K562 (cell line): ENCODE data around the gene MYL4. TPM values are rescaled to one million over a fixed set of nuclear protein-coding genes. Genes with fewer than 3 reads are reported as not detected.

Experiments
- ATF2 ChIP-seq: sonication (generic); formaldehyde crosslinking; IDR thresholded peaks from 2 replicates; pipeline ENCODE4 v1.8.1; 2022; ENCODE audit warnings: missing genetic modification reagents
- DLX4 ChIP-seq: fragments of 250-450 bp; sonication (Bioruptor Pico); IDR thresholded peaks from 2 replicates; pipeline ENCODE4 v1.6.1; 2021; ENCODE audit warnings: mild to moderate bottlenecking
- EP300 ChIP-seq: IDR thresholded peaks from 2 replicates; pipeline ENCODE4 v1.6.1; 2012; ENCODE audit warnings: low read length, improper control_type of control experiment
- FOSL1 ChIP-seq: fragments of 200-800 bp; sonication (Bioruptor generic); conservative IDR thresholded peaks from 2 replicates; pipeline ENCODE4 v1.6.1; 2016; ENCODE audit warnings: missing genetic modification characterization, missing compliant biosample characterization
- KLF1 ChIP-seq: fragments of 450-650 bp; IDR thresholded peaks from 2 replicates; pipeline ENCODE4 v1.6.1; 2016; ENCODE audit warnings: missing genetic modification characterization, missing compliant biosample characterization
- POLR2G ChIP-seq: fragments of 200-400 bp; formaldehyde crosslinking; IDR thresholded peaks from 2 replicates; pipeline ENCODE4 v1.6.1; 2017; ENCODE audit warnings: low read depth, mild to moderate bottlenecking, antibody characterized with exemption, low read length, moderate library complexity
- RBM25 ChIP-seq: fragments of 200-400 bp; formaldehyde crosslinking; IDR thresholded peaks from 2 replicates; pipeline ENCODE4 v1.6.1; 2018; ENCODE audit warnings: low read length, low read depth, moderate library complexity; ENCODE audit not compliant: severe bottlenecking
- SFPQ ChIP-seq: fragments of 200-400 bp; formaldehyde crosslinking; IDR thresholded peaks from 2 replicates; pipeline ENCODE4 v1.6.1; 2017; ENCODE audit warnings: mild to moderate bottlenecking, low read depth, low read length, moderate library complexity
- TAF9B ChIP-seq: fragments of 450-650 bp; IDR thresholded peaks from 2 replicates; pipeline ENCODE4 v1.6.1; 2018; ENCODE audit warnings: mild to moderate bottlenecking; ENCODE audit not compliant: partially characterized antibody
- TAL1 ChIP-seq: fragments of 450-650 bp; IDR thresholded peaks from 2 replicates; pipeline ENCODE4 v1.6.1; 2016; ENCODE audit warnings: mild to moderate bottlenecking
- ZBTB2 ChIP-seq: fragments of 450-650 bp; IDR thresholded peaks from 2 replicates; pipeline ENCODE4 v1.6.1; 2016; ENCODE audit warnings: antibody characterized with exemption
- ZNF212 ChIP-seq: fragments of 450-650 bp; formaldehyde crosslinking; IDR thresholded peaks from 2 replicates; pipeline ENCODE4 v1.4.0; 2020; ENCODE audit warnings: mild to moderate bottlenecking
- ZNF263 ChIP-seq: sonication (generic); formaldehyde crosslinking; IDR thresholded peaks from 2 replicates; pipeline ENCODE4 v1.8.0; 2022; ENCODE audit warnings: mild to moderate bottlenecking, missing genetic modification reagents, borderline replicate concordance
- ZNF398 ChIP-seq: fragments of 250-450 bp; sonication (Bioruptor Pico); IDR thresholded peaks from 2 replicates; pipeline ENCODE4 v1.8.0; 2021; ENCODE audit warnings: moderate library complexity, mild to moderate bottlenecking, inconsistent platforms
- ZNF77 ChIP-seq: fragments of 250-450 bp; sonication (Bioruptor Pico); IDR thresholded peaks from 2 replicates; pipeline ENCODE4 v1.5.0; 2020
- ZNF780A ChIP-seq: fragments of 250-450 bp; sonication (Bioruptor Pico); IDR thresholded peaks from 2 replicates; pipeline ENCODE4 v1.5.0; 2021; ENCODE audit warnings: mild to moderate bottlenecking
- ZSCAN29 ChIP-seq: fragments of 450-650 bp; IDR thresholded peaks from 2 replicates; pipeline ENCODE4 v1.6.1; 2017
- polyA plus RNA-seq, 8 experiments: library from polyadenylated mRNA; depleted of rRNA in 4 of 8; stranded (reverse) in 5 of 8; unstranded in 3 of 8; fragments of >200 nt; fragmentation: Nextera tagmentation in 2 of 8; fragmentation: Illumina TruSeq in 1 of 8; extraction: Ambion mirVana in 2 of 8; extraction: Trizol in 1 of 8; gene quantifications; 2 replicates each; pipeline versions ENCODE4 v1.2.1 to v1.2.3, GENCODE V29; 2011 to 2014; ENCODE audit warnings: inconsistent platforms in 1 of 8, missing spikeins in 1 of 8
- total RNA-seq, 7 experiments: library from RNA; depleted of rRNA in 6 of 7; stranded (reverse); fragments of >200 nt in 6 of 7; fragmentation: Illumina TruSeq in 2 of 7; extraction: Trizol in 2 of 7; gene quantifications; 2 replicates each; pipeline versions ENCODE4 v1.2.1 to v1.2.3, GENCODE V29; 2011 to 2021; ENCODE audit warnings: low replicate concordance in 1 of 7

Gene MYL4
- total and polyA plus RNA-seq, 9 of the 15 experiments (the other 6 are each of a cell fraction or from before 2014, with no cell fraction given): 117 to 423 (median 221) TPM

- TF ChIP-seq TAF9B (peak; percentile 45), ZNF212 (CRISPR knock-in tag) (0 out of 2 replicates have a peak, but pooled peaks have one; percentile 34), ZNF398 (no peak), ZNF263 (CRISPR knock-in tag) (no peak), ZSCAN29 (no peak), EP300 (peak; percentile 89), ZNF77 (CRISPR knock-in tag) (no peak), RBM25 (no peak), KLF1 (tag) (no peak), ATF2 (no peak), FOSL1 (tag) (peak; percentile 70), POLR2G (no peak), ZBTB2 (peak; percentile 89), ZNF780A (no peak), DLX4 (CRISPR knock-in tag) (no peak), SFPQ (no peak), TAL1 (peak; percentile 89)
Measured at GRCh38 chr17:47218896-47219430, 9.8 kb downstream of the MYL4 start (continued).
